GM20000 (cell line): Measurements from ENCODE around the gene ZNF609.

Experiments
- DNase-seq: peaks from one replicate; pipeline ENCODE4 v3.0.0; 2012; ENCODE audit warnings: low spot score
- CTCF ChIP-seq: IDR thresholded peaks from 2 replicates; pipeline ENCODE4 v1.5.1; 2012; ENCODE audit warnings: mild to moderate bottlenecking, control low read depth; ENCODE audit errors: extremely low read depth, missing control alignments

ZNF609 gene

DNA sequence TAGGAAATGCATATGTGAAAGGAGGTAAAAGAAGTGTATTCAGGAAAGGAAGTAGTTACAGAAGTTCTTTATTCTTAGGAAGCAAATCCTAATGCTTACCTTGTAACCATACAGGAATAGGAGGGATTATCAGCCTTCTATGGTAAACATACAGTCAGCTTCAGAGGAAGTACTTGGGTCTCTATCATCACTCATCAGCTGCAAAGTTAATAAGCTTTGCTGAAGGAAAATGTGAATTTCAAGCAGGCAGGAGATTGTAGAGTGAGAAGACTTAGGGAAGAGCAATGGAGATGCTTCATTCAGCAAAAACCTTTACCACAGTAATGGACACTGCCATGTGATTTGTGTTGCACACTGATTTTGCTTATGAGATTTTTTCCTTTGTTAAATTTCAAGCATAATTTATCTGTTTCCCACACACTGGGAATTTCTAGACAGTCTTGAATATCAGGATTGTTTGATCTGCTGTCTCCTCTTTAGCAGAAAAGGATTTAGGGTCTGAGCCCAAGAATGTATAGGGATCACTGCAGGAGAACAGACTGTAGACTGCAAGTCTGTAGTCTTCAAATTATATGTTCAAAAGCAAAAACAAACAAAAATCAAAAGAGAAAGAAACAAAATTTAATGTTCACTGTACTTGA is 150.8 kb downstream of the ZNF609 start:
- DNase-seq = no peak
- no peak for TF ChIP-seq CTCF

- no peak for TF ChIP-seq CTCF
- no peak for DNase-seq
Observed at GRCh38 chr15:64614519-64614918, 154.1 kb downstream of the ZNF609 start.

DNA sequence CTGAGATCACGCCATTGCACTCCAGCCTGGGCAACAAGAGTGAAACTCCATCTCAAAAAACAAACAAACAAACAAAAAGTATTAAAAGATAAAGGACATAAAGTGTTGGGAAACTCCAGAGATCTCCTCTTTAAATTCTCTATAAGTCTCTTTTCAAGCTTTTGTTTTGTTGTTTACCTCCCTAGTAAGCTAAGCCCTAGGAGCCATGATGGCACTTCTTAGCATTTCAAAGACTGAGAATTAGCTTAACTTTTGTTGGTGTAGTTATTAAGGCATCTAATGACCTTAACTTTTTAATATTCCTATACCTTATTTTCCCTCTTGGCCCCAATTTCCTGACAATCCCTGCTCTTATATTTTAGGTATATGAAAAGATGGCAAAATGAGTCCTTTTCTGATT is 157.3 kb downstream of the ZNF609 start:
- no peak for DNase-seq
- no peak for TF ChIP-seq CTCF

DNA sequence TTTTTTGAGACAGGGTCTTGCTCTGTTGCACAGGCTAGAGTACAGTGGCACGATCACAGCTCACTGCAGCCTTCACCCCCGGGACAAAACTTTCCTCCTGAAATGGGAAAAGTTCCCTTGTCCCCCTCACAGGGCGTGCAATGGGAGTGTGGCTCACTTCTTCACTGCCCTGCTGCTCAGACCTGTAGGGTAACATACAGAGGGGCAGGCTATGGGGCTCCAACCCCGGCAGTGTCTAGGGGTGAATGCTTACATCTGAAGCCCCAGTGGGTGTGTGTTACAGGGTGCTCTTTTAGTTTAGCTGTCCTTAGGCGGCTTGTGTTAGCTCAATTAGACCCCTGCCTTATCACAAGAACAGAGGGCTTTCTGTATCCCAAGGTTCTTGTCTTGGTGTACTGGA is 157.8 kb downstream of the ZNF609 start:
- no peak for TF ChIP-seq CTCF
- DNase-seq = no peak

DNA sequence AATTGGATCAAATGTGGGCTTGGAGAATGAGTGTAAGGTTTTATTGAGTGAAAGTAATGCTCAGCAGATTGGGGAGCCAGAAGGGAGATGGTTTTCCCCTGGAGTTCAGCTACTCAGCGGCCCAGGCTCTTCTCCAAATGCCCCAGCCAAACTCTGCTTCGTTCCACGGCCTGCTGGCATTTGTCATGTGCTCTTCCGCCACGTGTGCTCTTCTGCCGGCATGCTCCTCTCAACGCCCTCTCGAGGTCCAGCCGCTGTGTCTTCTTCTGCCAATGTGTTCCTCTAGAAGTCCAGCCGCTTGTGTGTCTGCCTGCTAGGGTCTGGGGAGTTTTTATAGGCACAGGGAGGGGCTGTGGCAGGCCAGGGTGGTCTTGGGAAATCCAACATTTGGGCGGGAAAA is 158.2 kb downstream of the ZNF609 start:
- no peak for TF ChIP-seq CTCF
- no peak for DNase-seq

DNA sequence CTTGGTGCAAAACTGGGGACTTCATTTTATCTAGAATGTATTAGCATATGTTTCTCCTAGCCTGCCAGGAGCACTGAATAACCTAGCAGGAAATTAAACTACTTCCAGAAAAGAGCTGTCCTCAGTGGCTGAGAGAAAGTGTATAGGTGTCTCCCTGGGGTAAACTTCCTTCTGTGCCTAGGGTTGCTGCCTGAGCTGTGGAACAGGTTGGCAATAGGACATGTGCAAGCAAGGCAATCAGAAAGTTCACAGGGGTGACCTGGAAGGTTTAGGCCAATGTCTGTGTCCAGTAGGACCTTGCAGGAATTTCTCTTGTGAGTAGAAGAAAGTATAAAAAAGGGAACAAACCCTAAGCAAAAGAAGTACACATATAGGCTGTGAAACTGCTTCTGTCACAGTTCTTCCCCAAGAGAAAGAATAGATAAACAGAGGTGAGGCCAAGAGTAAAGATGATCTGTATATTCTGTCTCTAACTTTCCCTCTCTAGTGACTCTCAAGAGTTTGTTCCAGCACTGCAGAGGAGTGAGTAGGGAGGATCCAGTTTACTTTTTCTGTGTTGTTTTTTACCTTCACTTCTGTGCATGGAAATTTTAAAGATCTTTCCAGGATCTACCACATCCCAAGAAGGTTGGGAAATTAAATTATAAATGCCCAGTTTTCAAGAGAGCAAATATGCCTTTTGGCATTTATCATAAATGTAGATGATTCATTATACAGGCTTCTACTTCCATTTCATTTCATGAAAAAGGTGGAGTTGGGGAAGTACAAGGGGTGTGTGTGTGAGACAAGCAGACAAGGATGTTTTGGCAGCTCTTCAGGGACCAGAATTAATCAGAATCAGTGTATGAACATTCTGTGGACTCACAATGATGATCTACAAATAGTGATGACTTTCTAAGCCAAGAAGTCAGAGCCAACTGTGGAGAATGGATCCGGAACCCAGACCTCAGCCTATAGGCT is 159.8 kb downstream of the ZNF609 start:
- TF ChIP-seq CTCF = no peak
- peak; percentile 32 for DNase-seq

GRCh38 chr15:64621056-64621455 is 160.7 kb downstream of the ZNF609 start:
- TF ChIP-seq CTCF = no peak
- DNase-seq = no peak
